ENCODE results near the gene UBE3C.

UBE3C gene

GRCh38 chr7:157140511-157140905 lies 1.8 kb downstream of the UBE3C start:
- H3K4me3 ChIP-seq (ENCODE audit: low read depth, low read length), result peak overlapping the region; percentile 68
- in situ Hi-C loops (cut with HindIII; ENCODE audit: low sequenced_read_pairs), result no loop called here
- DNase-seq (ENCODE audit: low read depth, low spot score), result no peak
- TF ChIP-seq CTCF (IDR thresholded peaks at IDR 0.05; ENCODE audit: low read depth, low read length), result no peak

GRCh38 chr7:157141525-157142060 lies 2.9 kb downstream of the UBE3C start:
- in situ Hi-C loops (cut with HindIII; ENCODE audit: low sequenced_read_pairs), result no loop called here

GRCh38 chr7:157143788-157144187 lies 5.1 kb downstream of the UBE3C start:
- no peak for DNase-seq (ENCODE audit: low read depth, low spot score)
- H3K4me3 ChIP-seq (ENCODE audit: low read depth, low read length), result no peak overlapping the region
- TF ChIP-seq CTCF (IDR thresholded peaks at IDR 0.05; ENCODE audit: low read depth, low read length), result no peak
- in situ Hi-C loops (cut with HindIII; ENCODE audit: low sequenced_read_pairs), result no loop called here

More at GRCh38 chr7:157141525-157142060, 2.9 kb downstream of the UBE3C start:
- no peak for DNase-seq (ENCODE audit: low read depth, low spot score)
- no peak overlapping the region for H3K4me3 ChIP-seq (ENCODE audit: low read depth, low read length)
- no peak for TF ChIP-seq CTCF (IDR thresholded peaks at IDR 0.05; ENCODE audit: low read depth, low read length)

GRCh38 chr7:157149317-157149716 lies 10.6 kb downstream of the UBE3C start:
- DNase-seq (ENCODE audit: low read depth, low spot score), result no peak
- TF ChIP-seq CTCF (IDR thresholded peaks at IDR 0.05; ENCODE audit: low read depth, low read length), result no peak
- no peak overlapping the region for H3K4me3 ChIP-seq (ENCODE audit: low read depth, low read length)
- in situ Hi-C loops (cut with HindIII; ENCODE audit: low sequenced_read_pairs), result no loop called here

- DNase-seq (ENCODE audit: low read depth, low spot score), result peak; percentile 77
- in situ Hi-C loops (cut with HindIII; ENCODE audit: low sequenced_read_pairs), result no loop called here
- TF ChIP-seq CTCF (IDR thresholded peaks at IDR 0.05; ENCODE audit: low read depth, low read length), result no peak
- no peak overlapping the region for H3K4me3 ChIP-seq (ENCODE audit: low read depth, low read length)
These were observed 12.2 kb downstream of the UBE3C start for GRCh38 chr7:157150882-157151281.

- no peak for TF ChIP-seq CTCF (IDR thresholded peaks at IDR 0.05; ENCODE audit: low read depth, low read length)
- no peak for DNase-seq (ENCODE audit: low read depth, low spot score)
- in situ Hi-C loops (cut with HindIII; ENCODE audit: low sequenced_read_pairs), result no loop called here
- no peak overlapping the region for H3K4me3 ChIP-seq (ENCODE audit: low read depth, low read length)
These were observed 13.1 kb downstream of the UBE3C start for GRCh38 chr7:157151626-157152339.

All from astrocyte of the spinal cord (primary cell).